Mesothelial cell of epicardium (in vitro differentiated cells): ENCODE results near the gene CLEC4G. TPM values are rescaled to one million over a fixed set of nuclear protein-coding genes. Genes with fewer than 3 reads are reported as not detected.

Experiments used
- DNase-seq, 2 experiments: peaks; one replicate each; pipeline ENCODE4 v3.0.0; 2021; ENCODE audit warnings: low spot score in 2 of 2; ENCODE audit not compliant: unreplicated experiment in 2 of 2
- H3K27ac Mint-ChIP-seq: 2 replicates; pipeline ENCODE4 v1.8.0; 2021; ENCODE audit warnings: mixed read lengths
- H3K27me3 Mint-ChIP-seq: 2 replicates; pipeline ENCODE4 v1.8.0; 2021; ENCODE audit warnings: low read depth, mixed read lengths
- H3K36me3 Mint-ChIP-seq: 2 replicates; pipeline ENCODE4 v1.8.0; 2021; ENCODE audit warnings: mixed read lengths
- H3K4me1 Mint-ChIP-seq: 2 replicates; pipeline ENCODE4 v1.8.0; 2021; ENCODE audit warnings: mixed read lengths
- H3K4me3 Mint-ChIP-seq: 2 replicates; pipeline ENCODE4 v1.8.0; 2021; ENCODE audit warnings: mild to moderate bottlenecking, moderate library complexity, mixed read lengths
- H3K9me3 Mint-ChIP-seq: 2 replicates; pipeline ENCODE4 v1.8.0; 2021; ENCODE audit warnings: mixed read lengths
- total RNA-seq: library from RNA; stranded (reverse); gene quantifications from 3 replicates; pipeline ENCODE4 v1.2.1, GENCODE V29; 2021
- TF ChIP-seq, protein P1 (sequence below): fragments of 200-600 bp; sonication (generic); IDR thresholded peaks from one replicate; pipeline ENCODE4 v1.5.0; 2021; ENCODE audit warnings: antibody characterized with exemption; ENCODE audit not compliant: unreplicated experiment

Gene CLEC4G
- total RNA-seq, 1 donor from 2014 or later, result not detected

GRCh38 chr19:7697721-7698287 lies 34.1 kb downstream of the CLEC4G start:
- no peak for DNase-seq
- Mint-ChIP-seq H3K36me3 (no peaks in the 10 kb centered on the region), H3K4me1 (no peaks in the 10 kb centered on the region), H3K27me3 (peaks cover 46% of the 10 kb centered on the region), H3K4me3 (no peak overlapping the region), H3K9me3 (no peaks in the 10 kb centered on the region), H3K27ac (no peak overlapping the region)
- TF ChIP-seq, protein P1, sequence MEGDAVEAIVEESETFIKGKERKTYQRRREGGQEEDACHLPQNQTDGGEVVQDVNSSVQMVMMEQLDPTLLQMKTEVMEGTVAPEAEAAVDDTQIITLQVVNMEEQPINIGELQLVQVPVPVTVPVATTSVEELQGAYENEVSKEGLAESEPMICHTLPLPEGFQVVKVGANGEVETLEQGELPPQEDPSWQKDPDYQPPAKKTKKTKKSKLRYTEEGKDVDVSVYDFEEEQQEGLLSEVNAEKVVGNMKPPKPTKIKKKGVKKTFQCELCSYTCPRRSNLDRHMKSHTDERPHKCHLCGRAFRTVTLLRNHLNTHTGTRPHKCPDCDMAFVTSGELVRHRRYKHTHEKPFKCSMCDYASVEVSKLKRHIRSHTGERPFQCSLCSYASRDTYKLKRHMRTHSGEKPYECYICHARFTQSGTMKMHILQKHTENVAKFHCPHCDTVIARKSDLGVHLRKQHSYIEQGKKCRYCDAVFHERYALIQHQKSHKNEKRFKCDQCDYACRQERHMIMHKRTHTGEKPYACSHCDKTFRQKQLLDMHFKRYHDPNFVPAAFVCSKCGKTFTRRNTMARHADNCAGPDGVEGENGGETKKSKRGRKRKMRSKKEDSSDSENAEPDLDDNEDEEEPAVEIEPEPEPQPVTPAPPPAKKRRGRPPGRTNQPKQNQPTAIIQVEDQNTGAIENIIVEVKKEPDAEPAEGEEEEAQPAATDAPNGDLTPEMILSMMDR, result no peak

DNA sequence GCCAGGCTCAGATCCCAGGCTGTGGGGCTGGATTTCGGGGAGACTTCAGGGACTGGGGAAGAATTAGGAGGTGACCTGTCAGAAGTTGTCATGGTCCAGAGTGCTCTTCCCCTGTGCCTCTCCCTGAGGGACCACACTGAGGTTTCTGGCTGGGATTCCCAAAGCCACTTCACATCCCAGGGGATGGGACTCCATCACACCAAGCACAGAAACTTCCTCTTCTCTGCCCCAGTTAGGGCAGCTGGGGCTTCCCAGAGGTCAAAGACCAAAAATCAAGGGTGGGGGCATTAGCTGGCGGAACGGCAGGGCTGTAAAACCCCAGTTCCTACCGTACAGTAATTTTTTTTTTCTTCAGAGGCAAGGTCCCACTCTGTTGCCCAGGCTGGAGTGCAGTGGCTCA lies 37.4 kb downstream of the CLEC4G start:
- H3K9me3 Mint-ChIP-seq, result no peaks in the 10 kb centered on the region
- no peak for DNase-seq
- TF ChIP-seq, protein P1, result no peak
- H3K4me3 Mint-ChIP-seq, result no peak overlapping the region
- H3K4me1 Mint-ChIP-seq, result no peaks in the 10 kb centered on the region
- H3K27ac Mint-ChIP-seq, result no peak overlapping the region
- no peaks in the 10 kb centered on the region for H3K36me3 Mint-ChIP-seq
- H3K27me3 Mint-ChIP-seq, result peaks cover 32% of the 10 kb centered on the region

DNA sequence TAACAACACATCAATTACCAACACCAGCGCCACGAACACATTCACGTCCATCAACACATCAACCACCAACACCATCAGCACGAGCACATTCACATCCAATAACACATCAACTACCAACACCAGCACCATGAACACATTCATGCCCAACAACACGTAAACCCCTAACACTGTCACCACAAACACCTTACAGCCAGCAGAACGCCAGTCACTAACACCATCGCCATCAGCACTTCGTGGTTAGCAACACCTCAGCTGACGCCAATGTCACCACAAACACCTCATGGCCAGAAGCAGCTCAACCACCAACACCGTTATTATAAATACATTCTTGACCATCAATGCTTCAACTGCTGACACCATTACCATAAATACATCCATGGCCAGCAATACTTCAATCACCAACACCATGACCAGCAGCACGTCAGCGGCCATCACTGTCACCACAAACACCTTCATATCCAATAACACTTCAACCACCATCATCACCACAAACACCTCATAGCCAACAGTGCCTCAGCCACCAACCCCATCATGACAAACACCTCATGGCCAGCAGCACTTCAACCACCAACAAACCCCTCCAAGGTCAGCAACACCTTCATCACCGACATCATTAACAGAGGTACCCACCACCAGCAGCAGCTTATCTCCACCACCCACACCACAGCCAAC lies 39.4 kb downstream of the CLEC4G start:
- Mint-ChIP-seq H3K4me1 (no peaks in the 10 kb centered on the region), H3K9me3 (no peaks in the 10 kb centered on the region), H3K4me3 (no peak overlapping the region), H3K36me3 (no peaks in the 10 kb centered on the region), H3K27ac (no peak overlapping the region), H3K27me3 (peaks cover 13% of the 10 kb centered on the region)
- DNase-seq, result no peak
- TF ChIP-seq, protein P1, result no peak

- no peak for DNase-seq
- Mint-ChIP-seq H3K27ac (no peak overlapping the region), H3K36me3 (no peaks in the 10 kb centered on the region), H3K27me3 (peaks cover 4% of the 10 kb centered on the region), H3K4me3 (no peak overlapping the region), H3K9me3 (no peaks in the 10 kb centered on the region), H3K4me1 (no peaks in the 10 kb centered on the region)
- TF ChIP-seq, protein P1, result no peak
Observed at GRCh38 chr19:7691497-7691896, 40.4 kb downstream of the CLEC4G start.

- no peak overlapping the region for H3K4me3 Mint-ChIP-seq
- no peak for DNase-seq
- H3K27ac Mint-ChIP-seq, result no peak overlapping the region
- H3K9me3 Mint-ChIP-seq, result no peaks in the 10 kb centered on the region
- peaks cover 4% of the 10 kb centered on the region for H3K4me1 Mint-ChIP-seq
- TF ChIP-seq, protein P1, result no peak
- no peaks in the 10 kb centered on the region for H3K36me3 Mint-ChIP-seq
- peaks cover 3% of the 10 kb centered on the region for H3K27me3 Mint-ChIP-seq
Observed at GRCh38 chr19:7690779-7691258, 41.1 kb downstream of the CLEC4G start.
